Lung (tissue), 12 donors: Measurements from ENCODE around the gene VSIG4. TPM values are rescaled to one million over a fixed set of nuclear protein-coding genes. Genes with fewer than 3 reads are reported as not detected.

Experiments
- ATAC-seq: fragments of 200-7000 bp; cut with Tn5 transposase; one replicate; pipeline ENCODE4 v1.9.1; 2020; ENCODE audit warnings: moderate number of reproducible peaks; ENCODE audit not compliant: insufficient read depth, low FRiP score
- DNase-seq, 3 donors: peaks; one replicate each; pipeline ENCODE4 v3.0.0-alpha.2; 2013 to 2017
- H3K27ac ChIP-seq, 2 donors: one replicate each; pipeline ENCODE4 v1.5.1; 2013; ENCODE audit warnings: mild to moderate bottlenecking in 2 of 2, moderate library complexity in 2 of 2, control low read depth in 1 of 2, inconsistent platforms in 1 of 2, low read depth in 1 of 2, low read length in 1 of 2
- H3K27me3 ChIP-seq, 3 donors: one replicate each; pipeline ENCODE4 v1.5.1; 2013; ENCODE audit warnings: low read length in 2 of 3; ENCODE audit not compliant: control insufficient read depth in 3 of 3, insufficient read depth in 3 of 3
- H3K36me3 ChIP-seq, 4 donors: one replicate each; pipeline ENCODE4 v1.5.1; 2013; ENCODE audit warnings: low read length in 4 of 4, mild to moderate bottlenecking in 1 of 4, moderate library complexity in 1 of 4; ENCODE audit not compliant: control insufficient read depth in 4 of 4, insufficient read depth in 4 of 4
- H3K4me1 ChIP-seq, 5 donors: one replicate each; pipeline ENCODE4 v1.5.1; 2013; ENCODE audit warnings: low read length in 5 of 5, mild to moderate bottlenecking in 2 of 5, moderate library complexity in 1 of 5; ENCODE audit not compliant: control insufficient read depth in 5 of 5, insufficient read depth in 5 of 5
- H3K4me3 ChIP-seq: one replicate; pipeline ENCODE4 v1.5.1; 2013; ENCODE audit warnings: mild to moderate bottlenecking, control low read depth, moderate library complexity
- H3K9ac ChIP-seq, 2 donors: one replicate each; pipeline ENCODE4 v1.5.1; 2013; ENCODE audit warnings: low read length in 2 of 2, control low read depth in 1 of 2; ENCODE audit not compliant: insufficient read depth in 1 of 2
- H3K9me3 ChIP-seq, 4 donors: one replicate each; pipeline ENCODE4 v1.5.1; 2013; ENCODE audit warnings: low read length in 3 of 4, mild to moderate bottlenecking in 1 of 4, moderate library complexity in 1 of 4; ENCODE audit not compliant: control insufficient read depth in 4 of 4, insufficient read depth in 3 of 4
- CTCF ChIP-seq: IDR thresholded peaks from 2 replicates; pipeline ENCODE4 v1.5.1; 2012; ENCODE audit warnings: mild to moderate bottlenecking; ENCODE audit errors: control extremely low read depth, extremely low read depth
- WGBS, 2 donors: extraction: QIAGEN DNeasy Blood & Tissue Kit; methylation state at CpG; one replicate each; pipeline ENCODE4 v1.1.7; 2013; 5-methylcytosine and 5-hydroxymethylcytosine counted together
- polyA plus RNA-seq, 2 donors: library from polyadenylated mRNA; stranded (reverse); fragments of 200-250 nt; gene quantifications; one replicate each; pipeline ENCODE4 v1.2.1, GENCODE V29; 2013
- total RNA-seq, 2 donors: library from RNA; depleted of rRNA in 1 of 2; stranded (reverse); fragments of >200 nt in 1 of 2; gene quantifications; one replicate each; pipeline ENCODE4 v1.2.1, GENCODE V29; 2014 to 2021
- donor health status: control.
- donor health status: control.
- donor health status: Bipolar disorder and iron deficiency.
- donor health status: healthy.
- donor health status: DM: yes; HTN: yes; CAD: no.

Gene VSIG4
- total and polyA plus RNA-seq, 4 donors = 13.7 to 255 (median 154) TPM

- Histone ChIP-seq H3K9me3 (no peaks in the 10 kb centered on the region), H3K4me3 (no peak overlapping the region), H3K27ac (no peak overlapping the region), H3K9ac (no peak overlapping the region), H3K27me3 (peaks cover 0 to 4% (median 2%) of the 10 kb centered on the region in 3 donors), H3K36me3 (no peaks in the 10 kb centered on the region), H3K4me1 (no peaks in the 10 kb centered on the region)
- ATAC-seq = no peak
- no peak for DNase-seq
- TF ChIP-seq CTCF = no peak
- 18 to 24% methylated on average over 2 of the region's 2 CpGs for WGBS, 2 donors
Measured at GRCh38 chrX:66046612-66047235, 6.8 kb upstream of the VSIG4 start.

GRCh38 chrX:66045894-66046293, 6.0 kb upstream of the VSIG4 start:
- ATAC-seq (no peak), DNase-seq (no peak)
- no peak overlapping the region for H3K4me3 ChIP-seq
- H3K4me1 ChIP-seq = no peaks in the 10 kb centered on the region
- H3K27me3 ChIP-seq = peaks cover 0 to 4% (median 2%) of the 10 kb centered on the region in 3 donors
- no peaks in the 10 kb centered on the region for H3K9me3 ChIP-seq
- no peak overlapping the region for H3K9ac ChIP-seq
- no peak overlapping the region for H3K27ac ChIP-seq
- no peaks in the 10 kb centered on the region for H3K36me3 ChIP-seq
- TF ChIP-seq CTCF = no peak

- DNase-seq = no peak
- Histone ChIP-seq H3K9ac (no peak overlapping the region), H3K4me1 (no peaks in the 10 kb centered on the region), H3K4me3 (no peak overlapping the region), H3K36me3 (no peaks in the 10 kb centered on the region), H3K27me3 (peaks cover 0 to 4% (median 0%) of the 10 kb centered on the region in 3 donors), H3K27ac (no peak overlapping the region), H3K9me3 (no peaks in the 10 kb centered on the region)
- ATAC-seq = no peak
- WGBS, 2 donors = 91 to 100% methylated on average over 3 of the region's 3 CpGs
- TF ChIP-seq CTCF = no peak
Measured at GRCh38 chrX:66043584-66043983, 3.7 kb upstream of the VSIG4 start.
